ENCODE results near the gene SRCIN1.
A peak's percentile ranks its signal among the peaks of the same experiment; 100 is the strongest.

The SRCIN1 gene

DNA sequence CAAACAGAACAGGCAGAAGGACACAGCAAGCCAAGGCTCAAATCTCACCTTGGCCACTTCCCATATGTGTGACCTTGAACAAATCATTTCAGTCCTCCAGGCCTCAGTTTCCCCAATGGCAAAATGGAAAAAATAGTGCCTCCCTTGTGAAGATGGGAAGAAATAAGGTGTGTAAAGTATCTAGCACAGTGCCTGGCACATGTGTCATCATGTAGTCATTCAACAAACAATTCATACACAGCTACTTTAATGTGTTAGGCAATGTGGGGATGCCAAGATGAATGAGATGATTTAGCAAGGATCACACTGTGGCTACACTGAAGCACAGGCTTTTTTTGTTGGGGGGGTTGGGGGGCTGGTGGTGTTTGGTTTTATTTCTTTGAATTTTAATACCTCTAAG is 13.3 kb downstream of the SRCIN1 start:
- no peak overlapping the region for H3K4me3 ChIP-seq (ENCODE audit: severe bottlenecking)
- ATAC-seq (ENCODE audit: low read depth) (no peak), DNase-seq (ENCODE audit: low spot score) (no peak)
- TF ChIP-seq, protein P1, sequence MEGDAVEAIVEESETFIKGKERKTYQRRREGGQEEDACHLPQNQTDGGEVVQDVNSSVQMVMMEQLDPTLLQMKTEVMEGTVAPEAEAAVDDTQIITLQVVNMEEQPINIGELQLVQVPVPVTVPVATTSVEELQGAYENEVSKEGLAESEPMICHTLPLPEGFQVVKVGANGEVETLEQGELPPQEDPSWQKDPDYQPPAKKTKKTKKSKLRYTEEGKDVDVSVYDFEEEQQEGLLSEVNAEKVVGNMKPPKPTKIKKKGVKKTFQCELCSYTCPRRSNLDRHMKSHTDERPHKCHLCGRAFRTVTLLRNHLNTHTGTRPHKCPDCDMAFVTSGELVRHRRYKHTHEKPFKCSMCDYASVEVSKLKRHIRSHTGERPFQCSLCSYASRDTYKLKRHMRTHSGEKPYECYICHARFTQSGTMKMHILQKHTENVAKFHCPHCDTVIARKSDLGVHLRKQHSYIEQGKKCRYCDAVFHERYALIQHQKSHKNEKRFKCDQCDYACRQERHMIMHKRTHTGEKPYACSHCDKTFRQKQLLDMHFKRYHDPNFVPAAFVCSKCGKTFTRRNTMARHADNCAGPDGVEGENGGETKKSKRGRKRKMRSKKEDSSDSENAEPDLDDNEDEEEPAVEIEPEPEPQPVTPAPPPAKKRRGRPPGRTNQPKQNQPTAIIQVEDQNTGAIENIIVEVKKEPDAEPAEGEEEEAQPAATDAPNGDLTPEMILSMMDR (IDR thresholded peaks at IDR 0.05; ENCODE audit: poor library complexity, severe bottlenecking) = no peak
- H3K27ac ChIP-seq (ENCODE audit: poor library complexity, severe bottlenecking) = no peak overlapping the region
- peaks cover 6% of the 10 kb centered on the region for H3K4me1 ChIP-seq (ENCODE audit: insufficient read depth, poor library complexity, severe bottlenecking)
- no peaks in the 10 kb centered on the region for H3K27me3 ChIP-seq (ENCODE audit: insufficient read depth, poor library complexity, severe bottlenecking)
- H3K36me3 ChIP-seq (ENCODE audit: low read depth) = no peaks in the 10 kb centered on the region
- H3K9me3 ChIP-seq (ENCODE audit: severe bottlenecking) = no peaks in the 10 kb centered on the region

DNA sequence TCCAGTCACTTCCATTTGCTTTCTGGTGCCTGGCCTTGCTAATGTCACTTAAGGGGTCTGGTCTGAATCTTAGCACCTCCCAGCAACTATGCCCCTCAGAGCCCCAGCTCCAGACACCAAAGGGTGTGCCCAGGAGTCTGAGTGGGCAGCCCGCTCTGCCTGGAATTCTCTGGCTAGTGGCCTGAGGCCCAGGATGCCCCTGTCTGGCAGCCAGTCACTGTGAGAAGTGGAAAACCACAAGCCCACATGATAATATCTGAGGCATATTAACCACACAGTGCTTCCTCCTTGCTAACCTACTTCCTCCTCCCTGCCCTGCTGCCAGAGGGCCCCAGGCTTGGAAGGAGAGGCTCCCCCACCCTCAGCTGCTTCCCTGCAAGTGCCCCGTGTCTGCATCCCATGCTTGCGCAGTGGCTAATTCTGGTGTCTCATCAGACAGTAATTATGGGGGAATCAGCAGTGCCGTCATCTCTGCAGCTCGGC is 14.0 kb downstream of the SRCIN1 start:
- Histone ChIP-seq H3K36me3 (ENCODE audit: low read depth) (no peaks in the 10 kb centered on the region), H3K9me3 (ENCODE audit: severe bottlenecking) (no peaks in the 10 kb centered on the region), H3K4me1 (ENCODE audit: insufficient read depth, poor library complexity, severe bottlenecking) (peaks cover 6% of the 10 kb centered on the region), H3K27me3 (ENCODE audit: insufficient read depth, poor library complexity, severe bottlenecking) (no peaks in the 10 kb centered on the region), H3K4me3 (ENCODE audit: severe bottlenecking) (no peak overlapping the region), H3K27ac (ENCODE audit: poor library complexity, severe bottlenecking) (no peak overlapping the region)
- ATAC-seq (ENCODE audit: low read depth) (peak; percentile 37; the same call in 2 of the 3 replicates), DNase-seq (ENCODE audit: low spot score) (no peak)
- TF ChIP-seq, protein P1 (IDR thresholded peaks at IDR 0.05; ENCODE audit: poor library complexity, severe bottlenecking) = no peak

DNA sequence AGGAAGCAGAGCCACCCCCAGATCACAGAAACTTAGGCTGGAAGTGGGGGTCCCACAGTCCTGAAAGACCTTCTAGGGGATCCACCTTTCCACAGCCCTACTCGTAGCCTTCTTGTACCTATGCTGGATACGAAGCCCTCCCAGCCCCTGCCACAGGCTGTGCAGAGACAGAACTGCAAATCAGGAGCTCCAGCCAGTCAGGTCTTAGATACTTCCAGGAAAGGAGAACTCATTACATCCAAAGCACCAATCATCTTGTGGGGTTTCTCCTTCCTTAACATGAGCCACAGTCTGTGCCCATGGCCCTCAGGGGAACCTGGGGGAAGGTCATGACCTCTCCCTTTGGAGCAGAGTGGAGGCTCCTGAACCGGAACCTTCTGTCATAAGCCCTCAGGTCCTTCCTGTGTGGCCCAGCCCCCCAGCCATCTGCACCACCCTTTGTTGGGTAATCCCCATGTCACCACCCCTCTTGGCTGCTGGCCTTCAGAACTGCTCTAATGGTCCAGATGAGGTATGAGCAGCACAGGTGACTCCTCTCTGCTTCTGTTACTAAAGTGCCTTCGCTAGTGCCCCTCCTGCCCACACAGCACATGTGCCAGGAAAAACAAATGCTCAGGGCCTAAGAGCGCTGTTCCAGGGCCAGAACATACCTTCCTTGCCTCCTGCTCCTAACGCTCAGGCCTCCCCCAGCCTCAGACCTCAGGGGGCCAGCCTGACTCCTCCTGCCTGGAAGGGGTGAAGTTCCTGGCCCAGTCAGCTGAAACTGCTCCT is 14.6 kb downstream of the SRCIN1 start:
- Histone ChIP-seq H3K27ac (ENCODE audit: poor library complexity, severe bottlenecking) (no peak overlapping the region), H3K4me3 (ENCODE audit: severe bottlenecking) (no peak overlapping the region), H3K36me3 (ENCODE audit: low read depth) (no peaks in the 10 kb centered on the region), H3K4me1 (ENCODE audit: insufficient read depth, poor library complexity, severe bottlenecking) (peaks cover 6% of the 10 kb centered on the region), H3K27me3 (ENCODE audit: insufficient read depth, poor library complexity, severe bottlenecking) (no peaks in the 10 kb centered on the region), H3K9me3 (ENCODE audit: severe bottlenecking) (no peaks in the 10 kb centered on the region)
- TF ChIP-seq, protein P1 (IDR thresholded peaks at IDR 0.05; ENCODE audit: poor library complexity, severe bottlenecking) = no peak
- ATAC-seq (ENCODE audit: low read depth) (peak; percentile 41), DNase-seq (ENCODE audit: low spot score) (no peak)

DNA sequence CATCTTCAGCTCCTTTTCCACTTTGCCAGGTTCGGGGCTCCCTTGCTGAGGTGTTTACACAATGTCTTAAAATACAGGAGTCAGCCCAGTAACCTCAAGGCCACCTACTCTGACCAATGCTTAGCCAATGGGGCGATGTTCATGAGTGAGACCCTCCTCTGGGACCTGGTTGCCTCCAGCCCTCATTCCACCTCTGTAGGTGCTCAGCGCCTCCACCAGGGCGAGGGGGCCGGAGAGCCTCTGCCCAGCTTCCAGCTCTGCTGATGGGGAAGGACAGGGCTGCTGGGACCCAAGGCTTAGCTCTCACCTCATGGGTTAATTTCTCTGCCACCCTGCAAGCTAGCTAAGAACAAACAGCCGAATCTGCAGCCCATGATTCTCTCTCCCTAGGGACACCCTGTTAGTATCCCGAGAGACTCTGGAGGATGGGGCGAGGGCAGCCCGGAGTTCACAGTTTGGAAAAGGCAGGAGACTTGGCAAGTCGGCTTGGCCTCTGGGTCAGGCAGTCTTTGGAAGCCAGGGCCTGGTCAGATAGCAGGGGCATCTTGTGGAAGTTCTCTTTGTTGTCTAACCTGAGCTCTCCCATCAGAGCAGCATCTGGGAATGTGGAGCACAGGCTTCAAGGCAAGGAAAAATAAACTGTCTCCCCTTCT is 16.2 kb downstream of the SRCIN1 start:
- no peak for DNase-seq (ENCODE audit: low spot score)
- Histone ChIP-seq H3K4me1 (ENCODE audit: insufficient read depth, poor library complexity, severe bottlenecking) (peaks cover 6% of the 10 kb centered on the region), H3K4me3 (ENCODE audit: severe bottlenecking) (no peak overlapping the region), H3K27me3 (ENCODE audit: insufficient read depth, poor library complexity, severe bottlenecking) (no peaks in the 10 kb centered on the region), H3K36me3 (ENCODE audit: low read depth) (no peaks in the 10 kb centered on the region), H3K27ac (ENCODE audit: poor library complexity, severe bottlenecking) (no peak overlapping the region), H3K9me3 (ENCODE audit: severe bottlenecking) (no peaks in the 10 kb centered on the region)
- ATAC-seq (ENCODE audit: low read depth) = no peak
- TF ChIP-seq, protein P1 (IDR thresholded peaks at IDR 0.05; ENCODE audit: poor library complexity, severe bottlenecking) = no peak

DNA sequence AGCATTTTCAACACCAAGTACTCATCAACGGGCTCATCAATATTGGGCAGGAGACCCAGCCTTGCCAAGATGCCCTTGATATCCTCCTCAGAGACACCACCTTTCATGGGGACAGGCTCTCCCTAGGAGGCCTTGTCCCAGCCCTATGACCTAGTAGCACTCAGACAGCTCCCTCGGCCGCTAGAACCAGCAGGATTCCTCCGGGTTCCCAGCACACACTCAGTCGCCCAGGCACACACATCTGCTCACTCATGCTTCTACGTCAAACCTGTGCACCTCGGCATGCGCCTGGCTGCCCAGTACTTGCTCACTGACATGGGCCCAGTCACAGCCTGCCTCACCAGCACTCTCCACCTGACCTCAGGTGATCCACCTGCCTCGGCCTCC is 17.0 kb downstream of the SRCIN1 start:
- Histone ChIP-seq H3K4me1 (ENCODE audit: insufficient read depth, poor library complexity, severe bottlenecking) (peaks cover 6% of the 10 kb centered on the region), H3K4me3 (ENCODE audit: severe bottlenecking) (no peak overlapping the region), H3K27me3 (ENCODE audit: insufficient read depth, poor library complexity, severe bottlenecking) (no peaks in the 10 kb centered on the region), H3K9me3 (ENCODE audit: severe bottlenecking) (no peaks in the 10 kb centered on the region), H3K27ac (ENCODE audit: poor library complexity, severe bottlenecking) (no peak overlapping the region), H3K36me3 (ENCODE audit: low read depth) (no peaks in the 10 kb centered on the region)
- TF ChIP-seq, protein P1 (IDR thresholded peaks at IDR 0.05; ENCODE audit: poor library complexity, severe bottlenecking) = no peak
- ATAC-seq (ENCODE audit: low read depth) (no peak), DNase-seq (ENCODE audit: low spot score) (no peak)

Measured in RWPE2 (cell line).